OCI-LY1 (cell line): Measurements from ENCODE around the gene PALS2.

Experiments
- EZH2 ChIP-seq: fragments of 200-600 bp; sonication (generic), shearing (Covaris generic); IDR thresholded peaks from 2 replicates; pipeline ENCODE4 v1.8.0; 2017; ENCODE audit warnings: borderline replicate concordance, mixed run types, mild to moderate bottlenecking, antibody characterized with exemption, low read length, moderate library complexity, mixed read lengths
- TF ChIP-seq, protein P1 (sequence below): fragments of 200-600 bp; sonication (generic), shearing (Covaris generic); IDR thresholded peaks from 2 replicates; pipeline ENCODE4 v1.5.1; 2017; ENCODE audit warnings: mild to moderate bottlenecking, antibody characterized with exemption, low read length, moderate library complexity, mixed read lengths

DNA sequence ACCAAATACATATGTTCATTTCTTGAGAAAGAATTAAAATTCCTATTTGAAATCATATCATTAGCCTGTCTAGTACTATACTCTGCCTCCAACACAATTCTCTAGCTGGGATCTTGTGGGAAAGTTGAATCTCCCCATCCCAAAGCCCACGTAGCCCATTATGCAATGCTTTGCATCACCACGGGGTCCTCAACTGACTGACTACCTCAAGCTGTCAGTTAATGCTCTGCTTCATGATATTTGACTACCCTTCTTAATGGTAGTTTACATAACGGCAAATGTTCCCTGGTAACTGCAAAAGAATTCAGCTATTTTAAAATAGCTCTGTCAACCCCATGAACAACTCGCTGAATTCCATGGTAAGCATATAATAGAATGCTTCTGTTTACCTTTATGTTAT lies 23.3 kb upstream of the PALS2 start:
- TF ChIP-seq, protein P1, sequence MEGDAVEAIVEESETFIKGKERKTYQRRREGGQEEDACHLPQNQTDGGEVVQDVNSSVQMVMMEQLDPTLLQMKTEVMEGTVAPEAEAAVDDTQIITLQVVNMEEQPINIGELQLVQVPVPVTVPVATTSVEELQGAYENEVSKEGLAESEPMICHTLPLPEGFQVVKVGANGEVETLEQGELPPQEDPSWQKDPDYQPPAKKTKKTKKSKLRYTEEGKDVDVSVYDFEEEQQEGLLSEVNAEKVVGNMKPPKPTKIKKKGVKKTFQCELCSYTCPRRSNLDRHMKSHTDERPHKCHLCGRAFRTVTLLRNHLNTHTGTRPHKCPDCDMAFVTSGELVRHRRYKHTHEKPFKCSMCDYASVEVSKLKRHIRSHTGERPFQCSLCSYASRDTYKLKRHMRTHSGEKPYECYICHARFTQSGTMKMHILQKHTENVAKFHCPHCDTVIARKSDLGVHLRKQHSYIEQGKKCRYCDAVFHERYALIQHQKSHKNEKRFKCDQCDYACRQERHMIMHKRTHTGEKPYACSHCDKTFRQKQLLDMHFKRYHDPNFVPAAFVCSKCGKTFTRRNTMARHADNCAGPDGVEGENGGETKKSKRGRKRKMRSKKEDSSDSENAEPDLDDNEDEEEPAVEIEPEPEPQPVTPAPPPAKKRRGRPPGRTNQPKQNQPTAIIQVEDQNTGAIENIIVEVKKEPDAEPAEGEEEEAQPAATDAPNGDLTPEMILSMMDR, result no peak
- TF ChIP-seq EZH2, result no peak
